Testis (tissue), 2 donors: ENCODE data around the gene CP.

Experiments
- POLR2A ChIP-seq: fragments of 450-650 bp; IDR thresholded peaks from one replicate; pipeline ENCODE4 v1.6.1; 2017; ENCODE audit warnings: antibody characterized with exemption, mild to moderate bottlenecking, moderate library complexity
- TF ChIP-seq, protein P1 (sequence below), 3 experiments: fragments of 450-650 bp in 2 of 3; fragments of 200-600 bp in 1 of 3; sonication (generic) in 1 of 3; IDR thresholded peaks; one replicate each; pipeline ENCODE4 v1.5.1; 2016 to 2019; ENCODE audit warnings: antibody characterized with exemption in 3 of 3, mild to moderate bottlenecking in 2 of 3, moderate library complexity in 1 of 3

DNA sequence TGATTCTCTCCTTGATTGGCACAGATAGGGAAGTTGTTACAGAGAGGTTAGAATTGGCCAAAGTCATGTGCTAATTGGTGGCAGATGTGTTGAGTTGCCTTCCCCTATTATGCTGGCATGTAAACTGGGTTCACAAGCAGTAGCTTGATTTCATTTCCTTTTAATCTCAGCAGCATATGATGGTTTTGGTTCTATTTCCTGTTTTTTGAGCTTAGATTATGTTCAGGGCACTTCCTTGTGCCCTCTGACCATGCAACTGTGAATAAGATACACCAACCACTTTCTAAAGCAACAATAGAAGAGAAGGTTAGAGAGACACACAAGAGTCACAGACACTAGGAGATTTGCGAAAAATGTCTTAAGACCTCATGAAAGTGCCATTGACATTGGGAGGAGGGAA is 75.7 kb downstream of the CP start:
- TF ChIP-seq, protein P1, sequence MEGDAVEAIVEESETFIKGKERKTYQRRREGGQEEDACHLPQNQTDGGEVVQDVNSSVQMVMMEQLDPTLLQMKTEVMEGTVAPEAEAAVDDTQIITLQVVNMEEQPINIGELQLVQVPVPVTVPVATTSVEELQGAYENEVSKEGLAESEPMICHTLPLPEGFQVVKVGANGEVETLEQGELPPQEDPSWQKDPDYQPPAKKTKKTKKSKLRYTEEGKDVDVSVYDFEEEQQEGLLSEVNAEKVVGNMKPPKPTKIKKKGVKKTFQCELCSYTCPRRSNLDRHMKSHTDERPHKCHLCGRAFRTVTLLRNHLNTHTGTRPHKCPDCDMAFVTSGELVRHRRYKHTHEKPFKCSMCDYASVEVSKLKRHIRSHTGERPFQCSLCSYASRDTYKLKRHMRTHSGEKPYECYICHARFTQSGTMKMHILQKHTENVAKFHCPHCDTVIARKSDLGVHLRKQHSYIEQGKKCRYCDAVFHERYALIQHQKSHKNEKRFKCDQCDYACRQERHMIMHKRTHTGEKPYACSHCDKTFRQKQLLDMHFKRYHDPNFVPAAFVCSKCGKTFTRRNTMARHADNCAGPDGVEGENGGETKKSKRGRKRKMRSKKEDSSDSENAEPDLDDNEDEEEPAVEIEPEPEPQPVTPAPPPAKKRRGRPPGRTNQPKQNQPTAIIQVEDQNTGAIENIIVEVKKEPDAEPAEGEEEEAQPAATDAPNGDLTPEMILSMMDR (IDR thresholded peaks at IDR 0.05): no peak
- no peak for TF ChIP-seq POLR2A
